PC-3 (cell line): ENCODE data around the gene TEKTIP1. TPM values are rescaled to one million over a fixed set of nuclear protein-coding genes. Genes with fewer than 3 reads are reported as not detected.
A peak's percentile ranks its signal among the peaks of the same experiment; 100 is the strongest.

Experiments used
- ATAC-seq: fragments of 200-7000 bp; cut with Tn5 transposase; 2 replicates; pipeline ENCODE4 v1.9.1; 2020; ENCODE audit warnings: mild to moderate bottlenecking, moderate library complexity
- BruUV-seq: library from RNA; stranded (reverse); fragments of 400-500 nt; replicated peaks from 2 replicates; lab custom pipeline; 2021; lab: Mats Ljungman, UMichigan
- CTCF ChIA-PET: fragments of 300-600 bp; sonication (Branson Sonifier 250); formaldehyde crosslinking; loops from one replicate; lab custom pipeline; 2022; ENCODE audit warnings: antibody characterized with exemption; lab: Charles Lee
- POLR2A ChIA-PET: fragments of 300-600 bp; sonication (Branson Sonifier 250); formaldehyde crosslinking; loops from one replicate; lab custom pipeline; 2022; ENCODE audit warnings: antibody characterized with exemption; ENCODE audit not compliant: unreplicated experiment; lab: Charles Lee
- DNase-seq: peaks from one replicate; pipeline ENCODE4 v3.0.0-alpha.2; 2015
- H2AFZ ChIP-seq: fragments of 300-600 bp; sonication (generic); 2 replicates; pipeline ENCODE4 v1.6.0; 2016; ENCODE audit warnings: antibody characterized with exemption, low read length
- H3F3A ChIP-seq: fragments of 300-600 bp; sonication (generic); one replicate; pipeline ENCODE4 v1.6.0; 2017; ENCODE audit warnings: antibody characterized with exemption, low read length, control low read depth, mild to moderate bottlenecking; ENCODE audit not compliant: unreplicated experiment
- H3K27ac ChIP-seq: fragments of 300-600 bp; sonication (generic); 2 replicates; pipeline ENCODE4 v1.5.1; 2016; ENCODE audit warnings: mild to moderate bottlenecking, low read length
- H3K27me3 ChIP-seq: fragments of 300-600 bp; sonication (generic); 2 replicates; pipeline ENCODE4 v1.6.1; 2016; ENCODE audit warnings: low read length, mixed read lengths
- H3K36me3 ChIP-seq: fragments of 300-600 bp; sonication (generic); 2 replicates; pipeline ENCODE4 v1.6.1; 2016; ENCODE audit warnings: low read depth, mixed run types, low read length, mixed read lengths
- H3K4me1 ChIP-seq: fragments of 300-600 bp; sonication (generic); 2 replicates; pipeline ENCODE4 v1.5.1; 2016; ENCODE audit warnings: low read length; ENCODE audit not compliant: insufficient read depth
- H3K4me2 ChIP-seq: fragments of 300-600 bp; sonication (generic); 2 replicates; pipeline ENCODE4 v1.6.0; 2016; ENCODE audit warnings: low read length
- H3K4me3 ChIP-seq: fragments of 300-600 bp; sonication (generic); 2 replicates; pipeline ENCODE4 v1.5.1; 2016; ENCODE audit warnings: mild to moderate bottlenecking, low read length, mixed read lengths
- H3K79me2 ChIP-seq: fragments of 300-600 bp; sonication (generic); 2 replicates; pipeline ENCODE4 v1.6.1; 2017; ENCODE audit warnings: low read length, mixed read lengths
- H3K9ac ChIP-seq: fragments of 300-600 bp; sonication (generic); 2 replicates; pipeline ENCODE4 v1.6.0; 2016; ENCODE audit warnings: mild to moderate bottlenecking, low read length
- H3K9me2 ChIP-seq: fragments of 300-600 bp; sonication (generic); replicated peaks from 2 replicates; pipeline ENCODE4 v1.6.1; 2016; ENCODE audit warnings: mixed run types, low read length, mixed read lengths
- H3K9me3 ChIP-seq: fragments of 300-600 bp; sonication (generic); 2 replicates; pipeline ENCODE4 v1.6.1; 2016; ENCODE audit warnings: low read length, mixed read lengths
- H4K20me1 ChIP-seq: fragments of 300-600 bp; sonication (generic); 2 replicates; pipeline ENCODE4 v1.6.1; 2016; ENCODE audit warnings: low read length, mixed read lengths
- CTCF ChIP-seq: fragments of 300-600 bp; sonication (generic); conservative IDR thresholded peaks from 2 replicates; pipeline ENCODE4 v1.5.1; 2017; ENCODE audit warnings: antibody characterized with exemption, low read depth, mild to moderate bottlenecking, low read length
- EZH2 ChIP-seq: fragments of 300-600 bp; sonication (generic); IDR thresholded peaks from one replicate; pipeline ENCODE4 v1.6.1; 2017; ENCODE audit warnings: antibody characterized with exemption, mild to moderate bottlenecking, low read length; ENCODE audit not compliant: unreplicated experiment
- EZH2phosphoT487 ChIP-seq: fragments of 300-600 bp; sonication (generic); IDR thresholded peaks from 2 replicates; pipeline ENCODE4 v1.6.1; 2018; ENCODE audit warnings: mild to moderate bottlenecking, antibody characterized with exemption, low read length, borderline replicate concordance
- intact Hi-C: fragments of 100-400 bp; cut with micrococcal nuclease; formaldehyde crosslinking; loops from 2 replicates; pipeline ENCODE4 v1.9.0; 2023
- total RNA-seq: library from RNA; depleted of rRNA; stranded (reverse); fragments of >200 nt; gene quantifications from 2 replicates; pipeline ENCODE4 v1.2.3, GENCODE V29; 2014

Gene TEKTIP1
- total RNA-seq, 1 experiment from 2014 or later: not detected

DNA sequence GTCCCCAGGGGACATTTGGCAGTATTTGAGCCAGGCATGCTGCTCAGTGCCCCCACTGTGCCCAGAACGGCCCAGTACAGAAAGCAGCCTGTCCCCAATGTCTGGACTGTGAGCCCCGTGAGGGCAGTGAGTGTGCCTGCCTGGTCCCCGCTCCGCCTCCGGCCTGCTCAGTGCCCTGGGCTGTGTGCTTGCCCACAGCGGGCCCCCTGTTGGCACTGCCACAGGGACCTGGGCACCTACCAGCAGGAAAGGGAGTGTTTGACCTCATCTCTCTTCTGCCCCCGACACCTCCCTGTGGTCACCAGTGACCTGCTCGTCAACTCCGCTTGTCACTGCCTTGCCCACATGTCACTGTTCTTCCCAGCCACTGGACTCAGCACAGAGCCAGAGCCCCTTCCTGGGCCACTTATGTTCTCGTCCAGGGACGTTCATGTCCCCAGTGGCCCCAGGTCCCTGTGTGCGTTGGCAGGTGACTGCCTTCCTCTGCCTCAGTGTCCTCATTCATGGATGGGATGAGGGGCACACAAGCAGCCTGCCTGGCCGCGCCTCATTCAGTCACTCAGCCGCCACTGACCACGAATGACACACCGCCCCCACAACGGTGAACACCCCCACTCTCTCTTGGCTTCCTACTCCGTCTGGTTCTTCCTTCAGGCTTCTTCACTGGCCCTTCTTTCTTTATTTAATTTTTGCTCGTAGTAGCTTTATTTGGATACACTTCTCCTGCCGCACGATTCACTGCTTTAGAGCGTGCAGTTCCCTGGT is 30.0 kb upstream of the TEKTIP1 start:
- Histone ChIP-seq H4K20me1 (peaks cover 21% of the 10 kb centered on the region; the same call in 1 of the 2 replicates), H3K4me3 (peak overlapping the region; percentile 27; the same call in 1 of the 2 replicates), H3K79me2 (peaks cover 77% of the 10 kb centered on the region), H3K9ac (peak overlapping the region; percentile 35), H3K4me2 (peak overlapping the region; percentile 81), H3K4me1 (peaks cover 26% of the 10 kb centered on the region), H3K27ac (peak overlapping the region; percentile 83), H3K36me3 (no peaks in the 10 kb centered on the region; the same call in 1 of the 2 replicates), H3F3A (no peaks in the 10 kb centered on the region), H3K9me2 (no peaks in the 10 kb centered on the region), H3K9me3 (no peaks in the 10 kb centered on the region), H2AFZ (no peak overlapping the region), H3K27me3 (no peaks in the 10 kb centered on the region)
- BruUV-seq: no TSS peak
- DNase-seq (peak; percentile 3), ATAC-seq (no peak)
- POLR2A ChIA-PET: no interaction called here
- CTCF ChIA-PET: no interaction called here
- intact Hi-C loops: no loop called here
- TF ChIP-seq EZH2: no peak
- no peak for TF ChIP-seq EZH2phosphoT487
- TF ChIP-seq CTCF: no peak

- CTCF ChIA-PET: no interaction called here
- no peaks in the 10 kb centered on the region for H3F3A ChIP-seq
- no peaks in the 10 kb centered on the region for H3K9me2 ChIP-seq
- no peaks in the 10 kb centered on the region for H3K9me3 ChIP-seq
- H2AFZ ChIP-seq: no peak overlapping the region
- peaks cover 26% of the 10 kb centered on the region for H3K4me1 ChIP-seq
- H3K27ac ChIP-seq: peak overlapping the region; percentile 83
- BruUV-seq: no TSS peak
- peak overlapping the region; percentile 35 for H3K9ac ChIP-seq
- no peak for TF ChIP-seq EZH2
- TF ChIP-seq CTCF: no peak
- no peak for TF ChIP-seq EZH2phosphoT487
- intact Hi-C loops: no loop called here
- DNase-seq (peak; percentile 84), ATAC-seq (peak; percentile 59)
- POLR2A ChIA-PET: no interaction called here
- no peak overlapping the region for H3K4me3 ChIP-seq
- H4K20me1 ChIP-seq: peaks cover 25% of the 10 kb centered on the region; the same call in 1 of the 2 replicates
- H3K4me2 ChIP-seq: peak overlapping the region; percentile 81
- no peaks in the 10 kb centered on the region for H3K27me3 ChIP-seq
- H3K79me2 ChIP-seq: peaks cover 84% of the 10 kb centered on the region
- no peaks in the 10 kb centered on the region; the same call in 1 of the 2 replicates for H3K36me3 ChIP-seq
Measured at GRCh38 chr19:3509566-3509989, 29.4 kb upstream of the TEKTIP1 start.

GRCh38 chr19:3510727-3511126 is 28.2 kb upstream of the TEKTIP1 start:
- peaks cover 95% of the 10 kb centered on the region for H3K79me2 ChIP-seq
- no peaks in the 10 kb centered on the region for H3K9me2 ChIP-seq
- no peaks in the 10 kb centered on the region for H3F3A ChIP-seq
- H2AFZ ChIP-seq: no peak overlapping the region
- no peak for DNase-seq
- H3K9ac ChIP-seq: no peak overlapping the region
- no peak for ATAC-seq
- intact Hi-C loops: no loop called here
- CTCF ChIA-PET: no interaction called here
- H3K9me3 ChIP-seq: no peaks in the 10 kb centered on the region
- H3K27ac ChIP-seq: no peak overlapping the region
- no peak overlapping the region for H3K4me2 ChIP-seq
- no peak overlapping the region for H3K4me3 ChIP-seq
- peaks cover 28% of the 10 kb centered on the region; the same call in 1 of the 2 replicates for H4K20me1 ChIP-seq
- TF ChIP-seq EZH2: no peak
- TF ChIP-seq EZH2phosphoT487: no peak
- no peak for TF ChIP-seq CTCF
- POLR2A ChIA-PET: no interaction called here
- BruUV-seq: no TSS peak
- peaks cover 21% of the 10 kb centered on the region for H3K4me1 ChIP-seq
- no peaks in the 10 kb centered on the region for H3K27me3 ChIP-seq
- H3K36me3 ChIP-seq: no peaks in the 10 kb centered on the region; the same call in 1 of the 2 replicates
